A549 (cell line): Measurements from ENCODE around the gene RAPGEF4.

ENCODE experiments used
- BHLHE40 ChIP-seq: IDR thresholded peaks from 2 replicates; pipeline ENCODE4 v1.6.1; 2012; ENCODE audit warnings: low read depth, low read length, inconsistent platforms
- CBX2 ChIP-seq: fragments of 200-600 bp; sonication (generic); IDR thresholded peaks from 2 replicates; pipeline ENCODE4 v1.6.1; 2016; ENCODE audit warnings: low read depth, mild to moderate bottlenecking, borderline replicate concordance
- CEBPB ChIP-seq, 2 experiments: fragments of >200 bp in 1 of 2; sonication (Bioruptor Twin) in 1 of 2; formaldehyde crosslinking in 1 of 2; IDR thresholded peaks; 2 replicates each; pipeline ENCODE4 v1.6.1; 2012 to 2016
- HOXA7 ChIP-seq: fragments of 250-450 bp; sonication (Bioruptor Pico); IDR thresholded peaks from 2 replicates; pipeline ENCODE4 v1.5.0; 2020; ENCODE audit warnings: mild to moderate bottlenecking, moderate library complexity
- JUN ChIP-seq, 2 experiments: fragments of >200 bp; sonication (Bioruptor Twin); formaldehyde crosslinking; IDR thresholded peaks; 2 replicates in 1 of 2; 3 replicates in 1 of 2; pipeline ENCODE4 v1.6.1; 2016 to 2017
- JUNB ChIP-seq: fragments of >200 bp; sonication (Bioruptor Twin); formaldehyde crosslinking; IDR thresholded peaks from 2 replicates; pipeline ENCODE4 v1.6.1; 2016
- KDM1A ChIP-seq: fragments of 200-600 bp; sonication (generic); IDR thresholded peaks from 2 replicates; pipeline ENCODE4 v1.6.1; 2016; ENCODE audit warnings: low read depth, mild to moderate bottlenecking
- KDM5A ChIP-seq: fragments of 200-600 bp; sonication (generic); IDR thresholded peaks from 2 replicates; pipeline ENCODE4 v1.6.1; 2016; ENCODE audit warnings: antibody characterized with exemption, mild to moderate bottlenecking
- NFE2L2 ChIP-seq: fragments of 150-350 bp; conservative IDR thresholded peaks from 2 replicates; pipeline ENCODE4 v1.6.1; 2014; ENCODE audit warnings: low read length
- POLR2A ChIP-seq: IDR thresholded peaks from 2 replicates; pipeline ENCODE4 v1.6.1; 2012; ENCODE audit warnings: mild to moderate bottlenecking, low read length
- RAD21 ChIP-seq, 2 experiments: fragments of >200 bp in 1 of 2; sonication (Bioruptor Twin) in 1 of 2; formaldehyde crosslinking in 1 of 2; IDR thresholded peaks in 1 of 2; conservative IDR thresholded peaks in 1 of 2; 2 replicates in 1 of 2; 3 replicates in 1 of 2; pipeline ENCODE4 v1.6.1; 2012 to 2018; ENCODE audit warnings: inconsistent platforms in 1 of 2
- TF ChIP-seq, protein P1 (sequence below): fragments of >200 bp; sonication (Bioruptor Twin); formaldehyde crosslinking; IDR thresholded peaks from 3 replicates; pipeline ENCODE4 v1.5.1; 2016
- TF ChIP-seq, protein P2 (sequence below): fragments of 200-600 bp; sonication (generic); IDR thresholded peaks from 2 replicates; pipeline ENCODE4 v1.6.1; 2016; ENCODE audit warnings: antibody characterized with exemption, mild to moderate bottlenecking, moderate library complexity
- TF ChIP-seq, protein P3 (sequence below): fragments of 150-350 bp; IDR thresholded peaks from 2 replicates; pipeline ENCODE4 v1.6.1; 2014; ENCODE audit warnings: low read depth, mild to moderate bottlenecking, low read length

DNA sequence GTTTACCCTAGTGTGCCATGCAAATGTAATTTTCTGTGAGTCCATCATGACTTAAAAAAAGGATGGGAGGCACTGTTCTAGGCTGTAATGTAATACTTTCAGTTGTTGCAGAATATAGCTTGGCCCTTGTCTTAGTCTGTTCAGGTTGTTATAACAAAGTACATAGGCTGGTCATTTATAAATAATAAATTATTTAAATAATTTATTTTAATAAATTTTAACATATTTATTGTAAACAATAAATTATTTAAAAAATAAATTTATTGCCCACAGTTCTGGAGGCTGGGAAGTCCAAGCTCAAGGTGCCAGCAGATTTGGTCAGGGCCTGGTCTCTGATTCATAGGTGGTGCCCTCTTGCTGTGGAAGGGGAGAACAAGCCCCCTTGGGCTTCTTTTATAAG, 35.2 kb downstream of the RAPGEF4 start:
- TF ChIP-seq, protein P1, sequence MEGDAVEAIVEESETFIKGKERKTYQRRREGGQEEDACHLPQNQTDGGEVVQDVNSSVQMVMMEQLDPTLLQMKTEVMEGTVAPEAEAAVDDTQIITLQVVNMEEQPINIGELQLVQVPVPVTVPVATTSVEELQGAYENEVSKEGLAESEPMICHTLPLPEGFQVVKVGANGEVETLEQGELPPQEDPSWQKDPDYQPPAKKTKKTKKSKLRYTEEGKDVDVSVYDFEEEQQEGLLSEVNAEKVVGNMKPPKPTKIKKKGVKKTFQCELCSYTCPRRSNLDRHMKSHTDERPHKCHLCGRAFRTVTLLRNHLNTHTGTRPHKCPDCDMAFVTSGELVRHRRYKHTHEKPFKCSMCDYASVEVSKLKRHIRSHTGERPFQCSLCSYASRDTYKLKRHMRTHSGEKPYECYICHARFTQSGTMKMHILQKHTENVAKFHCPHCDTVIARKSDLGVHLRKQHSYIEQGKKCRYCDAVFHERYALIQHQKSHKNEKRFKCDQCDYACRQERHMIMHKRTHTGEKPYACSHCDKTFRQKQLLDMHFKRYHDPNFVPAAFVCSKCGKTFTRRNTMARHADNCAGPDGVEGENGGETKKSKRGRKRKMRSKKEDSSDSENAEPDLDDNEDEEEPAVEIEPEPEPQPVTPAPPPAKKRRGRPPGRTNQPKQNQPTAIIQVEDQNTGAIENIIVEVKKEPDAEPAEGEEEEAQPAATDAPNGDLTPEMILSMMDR: no peak
- no peak for TF ChIP-seq CEBPB (IDR thresholded peaks at IDR 0.05)
- no peak for TF ChIP-seq JUN (IDR thresholded peaks at IDR 0.05)
- TF ChIP-seq, protein P2, sequence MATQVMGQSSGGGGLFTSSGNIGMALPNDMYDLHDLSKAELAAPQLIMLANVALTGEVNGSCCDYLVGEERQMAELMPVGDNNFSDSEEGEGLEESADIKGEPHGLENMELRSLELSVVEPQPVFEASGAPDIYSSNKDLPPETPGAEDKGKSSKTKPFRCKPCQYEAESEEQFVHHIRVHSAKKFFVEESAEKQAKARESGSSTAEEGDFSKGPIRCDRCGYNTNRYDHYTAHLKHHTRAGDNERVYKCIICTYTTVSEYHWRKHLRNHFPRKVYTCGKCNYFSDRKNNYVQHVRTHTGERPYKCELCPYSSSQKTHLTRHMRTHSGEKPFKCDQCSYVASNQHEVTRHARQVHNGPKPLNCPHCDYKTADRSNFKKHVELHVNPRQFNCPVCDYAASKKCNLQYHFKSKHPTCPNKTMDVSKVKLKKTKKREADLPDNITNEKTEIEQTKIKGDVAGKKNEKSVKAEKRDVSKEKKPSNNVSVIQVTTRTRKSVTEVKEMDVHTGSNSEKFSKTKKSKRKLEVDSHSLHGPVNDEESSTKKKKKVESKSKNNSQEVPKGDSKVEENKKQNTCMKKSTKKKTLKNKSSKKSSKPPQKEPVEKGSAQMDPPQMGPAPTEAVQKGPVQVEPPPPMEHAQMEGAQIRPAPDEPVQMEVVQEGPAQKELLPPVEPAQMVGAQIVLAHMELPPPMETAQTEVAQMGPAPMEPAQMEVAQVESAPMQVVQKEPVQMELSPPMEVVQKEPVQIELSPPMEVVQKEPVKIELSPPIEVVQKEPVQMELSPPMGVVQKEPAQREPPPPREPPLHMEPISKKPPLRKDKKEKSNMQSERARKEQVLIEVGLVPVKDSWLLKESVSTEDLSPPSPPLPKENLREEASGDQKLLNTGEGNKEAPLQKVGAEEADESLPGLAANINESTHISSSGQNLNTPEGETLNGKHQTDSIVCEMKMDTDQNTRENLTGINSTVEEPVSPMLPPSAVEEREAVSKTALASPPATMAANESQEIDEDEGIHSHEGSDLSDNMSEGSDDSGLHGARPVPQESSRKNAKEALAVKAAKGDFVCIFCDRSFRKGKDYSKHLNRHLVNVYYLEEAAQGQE: no peak
- TF ChIP-seq CBX2: no peak
- TF ChIP-seq POLR2A: no peak
- TF ChIP-seq KDM1A: no peak
- no peak for TF ChIP-seq RAD21 (conservative IDR thresholded peaks at IDR 0.05 in 1 of 2, IDR thresholded peaks at IDR 0.05 in 1 of 2)
- TF ChIP-seq JUNB: no peak
- no peak for TF ChIP-seq KDM5A
- no peak for TF ChIP-seq BHLHE40
- no peak for TF ChIP-seq HOXA7 (CRISPR knock-in tag)
- TF ChIP-seq, protein P3, sequence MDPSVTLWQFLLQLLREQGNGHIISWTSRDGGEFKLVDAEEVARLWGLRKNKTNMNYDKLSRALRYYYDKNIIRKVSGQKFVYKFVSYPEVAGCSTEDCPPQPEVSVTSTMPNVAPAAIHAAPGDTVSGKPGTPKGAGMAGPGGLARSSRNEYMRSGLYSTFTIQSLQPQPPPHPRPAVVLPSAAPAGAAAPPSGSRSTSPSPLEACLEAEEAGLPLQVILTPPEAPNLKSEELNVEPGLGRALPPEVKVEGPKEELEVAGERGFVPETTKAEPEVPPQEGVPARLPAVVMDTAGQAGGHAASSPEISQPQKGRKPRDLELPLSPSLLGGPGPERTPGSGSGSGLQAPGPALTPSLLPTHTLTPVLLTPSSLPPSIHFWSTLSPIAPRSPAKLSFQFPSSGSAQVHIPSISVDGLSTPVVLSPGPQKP: no peak
- no peak for TF ChIP-seq NFE2L2
